H9 (cell line): ENCODE measurements around the gene LRIG3. TPM values are rescaled to one million over a fixed set of nuclear protein-coding genes. Genes with fewer than 3 reads are reported as not detected.

Source experiments
- DNase-seq: peaks from one replicate; pipeline ENCODE4 v3.0.0-alpha.2; 2017
- H2AFZ ChIP-seq: one replicate; pipeline ENCODE4 v1.6.1; 2013; ENCODE audit warnings: mild to moderate bottlenecking, low read length, control low read depth, moderate library complexity
- H2AK5ac ChIP-seq: 2 replicates; pipeline ENCODE4 v1.6.1; 2013; ENCODE audit warnings: low read length, control low read depth, mixed read lengths; ENCODE audit not compliant: insufficient read length
- H2BK120ac ChIP-seq: one replicate; pipeline ENCODE4 v1.6.1; 2013; ENCODE audit warnings: low read depth, mild to moderate bottlenecking, low read length, control low read depth, inconsistent platforms; ENCODE audit not compliant: poor library complexity, severe bottlenecking
- H2BK12ac ChIP-seq: 2 replicates; pipeline ENCODE4 v1.6.1; 2013; ENCODE audit warnings: low read length, control low read depth, mixed read lengths, low read depth; ENCODE audit not compliant: insufficient read length
- H2BK15ac ChIP-seq: 2 replicates; pipeline ENCODE4 v1.6.1; 2013; ENCODE audit warnings: low read depth, low read length, control low read depth
- H2BK20ac ChIP-seq: one replicate; pipeline ENCODE4 v1.6.1; 2013; ENCODE audit warnings: low read depth, mild to moderate bottlenecking, low read length, control low read depth, inconsistent platforms; ENCODE audit not compliant: poor library complexity, severe bottlenecking
- H2BK5ac ChIP-seq: 2 replicates; pipeline ENCODE4 v1.6.1; 2013; ENCODE audit warnings: low read length, control low read depth, mixed read lengths; ENCODE audit not compliant: insufficient read length
- H3K14ac ChIP-seq: 2 replicates; pipeline ENCODE4 v1.6.1; 2013; ENCODE audit warnings: low read length, control low read depth; ENCODE audit not compliant: insufficient read depth
- H3K18ac ChIP-seq: 2 replicates; pipeline ENCODE4 v1.6.1; 2013; ENCODE audit warnings: low read depth, mild to moderate bottlenecking, mixed read lengths, low read length, control low read depth; ENCODE audit not compliant: insufficient read length
- H3K23ac ChIP-seq: 2 replicates; pipeline ENCODE4 v1.6.1; 2013; ENCODE audit warnings: low read length, control low read depth, mixed read lengths, low read depth; ENCODE audit not compliant: insufficient read length
- H3K23me2 ChIP-seq: 2 replicates; pipeline ENCODE4 v1.6.1; 2013; ENCODE audit warnings: low read depth, mild to moderate bottlenecking, mixed read lengths, low read length, control low read depth; ENCODE audit not compliant: insufficient read length, poor library complexity, severe bottlenecking
- H3K27ac ChIP-seq: 2 replicates; pipeline ENCODE4 v1.5.1; 2013; ENCODE audit warnings: low read length, control low read depth, mixed read lengths, low read depth; ENCODE audit not compliant: insufficient read length
- H3K27me3 ChIP-seq: 2 replicates; pipeline ENCODE4 v1.6.1; 2013; ENCODE audit warnings: low read length, control low read depth, inconsistent platforms; ENCODE audit not compliant: insufficient read depth
- H3K4ac ChIP-seq: 2 replicates; pipeline ENCODE4 v1.6.1; 2013; ENCODE audit warnings: low read depth, mild to moderate bottlenecking, control low read depth, inconsistent platforms, low read length, moderate library complexity
- H3K4me1 ChIP-seq: 2 replicates; pipeline ENCODE4 v1.6.1; 2013; ENCODE audit warnings: low read length, control low read depth, inconsistent platforms; ENCODE audit not compliant: insufficient read depth
- H3K4me2 ChIP-seq: 2 replicates; pipeline ENCODE4 v1.6.1; 2013; ENCODE audit warnings: low read length, control low read depth, mixed read lengths; ENCODE audit not compliant: insufficient read length, insufficient read depth
- H3K56ac ChIP-seq: 2 replicates; pipeline ENCODE4 v1.6.1; 2013; ENCODE audit warnings: low read depth, mild to moderate bottlenecking, mixed read lengths, low read length, control low read depth; ENCODE audit not compliant: insufficient read length
- H3K79me1 ChIP-seq: 2 replicates; pipeline ENCODE4 v1.6.1; 2013; ENCODE audit warnings: low read depth, mild to moderate bottlenecking, moderate library complexity, low read length, control low read depth, inconsistent platforms; ENCODE audit not compliant: insufficient read depth, poor library complexity, severe bottlenecking
- H3K79me2 ChIP-seq: 2 replicates; pipeline ENCODE4 v1.6.1; 2013; ENCODE audit warnings: low read length, control low read depth, inconsistent platforms; ENCODE audit not compliant: insufficient read depth
- H3K9ac ChIP-seq: 2 replicates; pipeline ENCODE4 v1.6.1; 2013; ENCODE audit warnings: low read length, control low read depth, mixed read lengths; ENCODE audit not compliant: insufficient read length; ENCODE audit errors: extremely low read depth
- H3K9me3 ChIP-seq: one replicate; pipeline ENCODE4 v1.6.1; 2013; ENCODE audit warnings: low read depth, low read length, inconsistent platforms; ENCODE audit not compliant: control insufficient read depth
- H3T11ph ChIP-seq: one replicate; pipeline ENCODE4 v1.6.1; 2013; ENCODE audit warnings: mild to moderate bottlenecking, low read length, control low read depth, inconsistent platforms
- H4K20me1 ChIP-seq: one replicate; pipeline ENCODE4 v1.6.1; 2013; ENCODE audit not compliant: control insufficient read depth, insufficient read length, insufficient read depth
- H4K5ac ChIP-seq: 2 replicates; pipeline ENCODE4 v1.6.1; 2013; ENCODE audit warnings: low read depth, mild to moderate bottlenecking, mixed read lengths, low read length, control low read depth; ENCODE audit not compliant: insufficient read length
- H4K8ac ChIP-seq: replicated peaks from 2 replicates; pipeline ENCODE4 v1.6.1; 2013; ENCODE audit warnings: low read length, control low read depth, mixed read lengths, low read depth; ENCODE audit not compliant: insufficient read length
- H4K91ac ChIP-seq: 2 replicates; pipeline ENCODE4 v1.6.1; 2013; ENCODE audit warnings: low read depth, mild to moderate bottlenecking, moderate library complexity, mixed read lengths, low read length, control low read depth; ENCODE audit not compliant: insufficient read length
- H3K27ac Mint-ChIP-seq, 3 experiments: 2 replicates in 2 of 3; 3 replicates in 1 of 3; pipeline ENCODE4 v1.8.0; 2020 to 2021; ENCODE audit warnings: mixed read lengths in 3 of 3, mild to moderate bottlenecking in 1 of 3, moderate library complexity in 1 of 3
- H3K27me3 Mint-ChIP-seq: 2 replicates; pipeline ENCODE4 v1.8.0; 2021; ENCODE audit warnings: low read depth, mild to moderate bottlenecking, moderate library complexity, mixed read lengths
- H3K36me3 Mint-ChIP-seq, 3 experiments: 2 replicates in 2 of 3; 3 replicates in 1 of 3; pipeline ENCODE4 v1.8.0; 2020 to 2021; ENCODE audit warnings: low read depth in 3 of 3, mixed read lengths in 3 of 3; ENCODE audit not compliant: insufficient read depth in 1 of 3
- H3K4me1 Mint-ChIP-seq, 2 experiments: 2 replicates each; pipeline ENCODE4 v1.8.0; 2020; ENCODE audit warnings: mixed read lengths in 2 of 2
- H3K4me3 Mint-ChIP-seq, 2 experiments: 2 replicates in 1 of 2; 3 replicates in 1 of 2; pipeline ENCODE4 v1.8.0; 2020 to 2021; ENCODE audit warnings: mild to moderate bottlenecking in 2 of 2, mixed read lengths in 2 of 2, moderate library complexity in 1 of 2
- H3K9me3 Mint-ChIP-seq, 2 experiments: 2 replicates in 1 of 2; 3 replicates in 1 of 2; pipeline ENCODE4 v1.8.0; 2020; ENCODE audit warnings: mild to moderate bottlenecking in 2 of 2, mixed read lengths in 2 of 2, moderate library complexity in 1 of 2
- CTCF ChIP-seq: fragments of 200-600 bp; sonication (generic); conservative IDR thresholded peaks from 3 replicates; pipeline ENCODE4 v1.8.0; 2021; ENCODE audit warnings: antibody characterized with exemption, mild to moderate bottlenecking
- WGBS: extraction: QIAGEN DNeasy Blood & Tissue Kit; methylation state at CpG from one replicate; pipeline ENCODE4 v1.1.7; 2013; ENCODE audit warnings: missing lambda C conversion rate, low lambda C conversion rate, mixed read lengths; ENCODE audit not compliant: insufficient read length; ENCODE audit errors: extremely low coverage; 5-methylcytosine and 5-hydroxymethylcytosine counted together
- total RNA-seq: library from RNA; stranded (reverse); gene quantifications from 2 replicates; pipeline ENCODE4 v1.2.1, GENCODE V29; 2021

The LRIG3 gene
- total RNA-seq, 1 experiment from 2014 or later = 10.9 TPM

GRCh38 chr12:58966939-58967338 is 46.6 kb upstream of the LRIG3 start:
- Mint-ChIP-seq H3K27ac (no peak overlapping the region), H3K27me3 (no peaks in the 10 kb centered on the region), H3K36me3 (no peaks in the 10 kb centered on the region), H3K4me1 (peaks cover under 1 to 3% of the 10 kb centered on the region in 2 experiments; a peak in 3 of 4 replicates), H3K9me3 (no peaks in the 10 kb centered on the region), H3K4me3 (no peak overlapping the region)
- H3K27ac ChIP-seq = no peak overlapping the region
- no peaks in the 10 kb centered on the region for H3K4me1 ChIP-seq
- no peak overlapping the region for H4K8ac ChIP-seq
- no peak overlapping the region for H2BK12ac ChIP-seq
- H2BK5ac ChIP-seq = no peak overlapping the region
- no peak overlapping the region for H3K18ac ChIP-seq
- H3K56ac ChIP-seq = no peak overlapping the region
- DNase-seq = no peak
- H3K23ac ChIP-seq = no peak overlapping the region
- no peak overlapping the region for H2AFZ ChIP-seq
- H3K79me1 ChIP-seq = no peaks in the 10 kb centered on the region
- no peak overlapping the region for H3K4me2 ChIP-seq
- H2AK5ac ChIP-seq = no peak overlapping the region
- H3K9ac ChIP-seq = no peak overlapping the region
- no peak overlapping the region for H3K4ac ChIP-seq
- no peaks in the 10 kb centered on the region for H3K9me3 ChIP-seq
- H3T11ph ChIP-seq = no peak overlapping the region
- no peak overlapping the region for H4K5ac ChIP-seq
- no peaks in the 10 kb centered on the region for H3K27me3 ChIP-seq
- H2BK15ac ChIP-seq = no peak overlapping the region
- H2BK120ac ChIP-seq = no peak overlapping the region
- H3K79me2 ChIP-seq = no peaks in the 10 kb centered on the region
- H2BK20ac ChIP-seq = no peak overlapping the region
- H4K91ac ChIP-seq = no peak overlapping the region
- H3K23me2 ChIP-seq = no peaks in the 10 kb centered on the region
- TF ChIP-seq CTCF = no peak
- H3K14ac ChIP-seq = no peak overlapping the region
- WGBS = no CpG with 5 or more reads among the region's 2 CpGs
- H4K20me1 ChIP-seq = no peaks in the 10 kb centered on the region
